ENCODE measurements around the gene IPO4. TPM values are rescaled to one million over a fixed set of nuclear protein-coding genes. Genes with fewer than 3 reads are reported as not detected.
"Not testable (repeated sequence)": the region's sequence is repeated elsewhere in the genome, so short reads cannot be mapped to it uniquely, and the experiment has no call there.

Gene IPO4
- total RNA-seq, 2 donors from 2014 or later: 46.6 to 47.3 TPM

GRCh38 chr14:24211311-24211710 is 22.7 kb upstream of the IPO4 start:
- no peak for ATAC-seq
- H3K9me3 ChIP-seq (ENCODE audit: control insufficient read depth, low read length, poor library complexity, severe bottlenecking): no peaks in the 10 kb centered on the region
- Mint-ChIP-seq H3K36me3 (ENCODE audit: low read depth) (peaks cover 14% of the 10 kb centered on the region), H3K27ac (peak overlapping the region; percentile 97), H3K4me3 (peak overlapping the region; percentile 97), H3K27me3 (no peaks in the 10 kb centered on the region), H3K4me1 (peaks cover 45% of the 10 kb centered on the region)
- no peak for DNase-seq

- DNase-seq (no peak), ATAC-seq (no peak)
- Mint-ChIP-seq H3K27ac (peak overlapping the region; percentile 81), H3K4me3 (no peak overlapping the region), H3K4me1 (peaks cover 37% of the 10 kb centered on the region), H3K36me3 (ENCODE audit: low read depth) (peaks cover 19% of the 10 kb centered on the region), H3K27me3 (no peaks in the 10 kb centered on the region)
- H3K9me3 ChIP-seq (ENCODE audit: control insufficient read depth, low read length, poor library complexity, severe bottlenecking): no peaks in the 10 kb centered on the region
These were observed 19.0 kb upstream of the IPO4 start for GRCh38 chr14:24207625-24208024.

GRCh38 chr14:24207104-24207551 is 18.5 kb upstream of the IPO4 start:
- no peaks in the 10 kb centered on the region for H3K27me3 Mint-ChIP-seq
- peaks cover 34% of the 10 kb centered on the region for H3K4me1 Mint-ChIP-seq
- no peaks in the 10 kb centered on the region for H3K9me3 ChIP-seq (ENCODE audit: control insufficient read depth, low read length, poor library complexity, severe bottlenecking)
- peaks cover 19% of the 10 kb centered on the region for H3K36me3 Mint-ChIP-seq (ENCODE audit: low read depth)
- DNase-seq: no peak
- ATAC-seq: no peak
- no peak overlapping the region for H3K4me3 Mint-ChIP-seq
- H3K27ac Mint-ChIP-seq: peak overlapping the region; percentile 81

- Mint-ChIP-seq H3K36me3 (ENCODE audit: low read depth) (peaks cover 19% of the 10 kb centered on the region), H3K4me1 (peaks cover 30% of the 10 kb centered on the region), H3K4me3 (no peak overlapping the region), H3K27ac (peak overlapping the region; percentile 81), H3K27me3 (no peaks in the 10 kb centered on the region)
- H3K9me3 ChIP-seq (ENCODE audit: control insufficient read depth, low read length, poor library complexity, severe bottlenecking): no peaks in the 10 kb centered on the region
- no peak for DNase-seq
- ATAC-seq: no peak
These were observed 17.9 kb upstream of the IPO4 start for GRCh38 chr14:24206260-24207103.

GRCh38 chr14:24204163-24205146 is 15.8 kb upstream of the IPO4 start:
- Mint-ChIP-seq H3K27ac (peak overlapping the region; percentile 85), H3K36me3 (ENCODE audit: low read depth) (peaks cover 14% of the 10 kb centered on the region), H3K27me3 (no peaks in the 10 kb centered on the region), H3K4me3 (no peak overlapping the region), H3K4me1 (peaks cover 27% of the 10 kb centered on the region)
- DNase-seq (no peak), ATAC-seq (no peak)
- no peaks in the 10 kb centered on the region for H3K9me3 ChIP-seq (ENCODE audit: control insufficient read depth, low read length, poor library complexity, severe bottlenecking)

- not testable (repeated sequence) for H3K9me3 ChIP-seq (ENCODE audit: control insufficient read depth, low read length, poor library complexity, severe bottlenecking); H3K27ac Mint-ChIP-seq; DNase-seq; H3K27me3 Mint-ChIP-seq; ATAC-seq
- peaks cover 14% of the 10 kb centered on the region for H3K36me3 Mint-ChIP-seq (ENCODE audit: low read depth)
- peaks cover 37% of the 10 kb centered on the region for H3K4me1 Mint-ChIP-seq
- peak overlapping the region; percentile 37 for H3K4me3 Mint-ChIP-seq
These were observed 14.8 kb upstream of the IPO4 start for GRCh38 chr14:24203249-24203886.

GRCh38 chr14:24202538-24202937 is 13.9 kb upstream of the IPO4 start:
- not testable (repeated sequence) for ATAC-seq; H3K27ac Mint-ChIP-seq; DNase-seq; H3K4me3 Mint-ChIP-seq; H3K27me3 Mint-ChIP-seq; H3K9me3 ChIP-seq (ENCODE audit: control insufficient read depth, low read length, poor library complexity, severe bottlenecking)
- peaks cover 14% of the 10 kb centered on the region for H3K36me3 Mint-ChIP-seq (ENCODE audit: low read depth)
- H3K4me1 Mint-ChIP-seq: peaks cover 31% of the 10 kb centered on the region

GRCh38 chr14:24198814-24199524 is 10.4 kb upstream of the IPO4 start:
- peak overlapping the region; percentile 85 for H3K27ac Mint-ChIP-seq
- H3K4me1 Mint-ChIP-seq: peaks cover 32% of the 10 kb centered on the region
- no peak for DNase-seq
- no peak for ATAC-seq
- H3K4me3 Mint-ChIP-seq: no peak overlapping the region
- no peaks in the 10 kb centered on the region for H3K27me3 Mint-ChIP-seq
- no peaks in the 10 kb centered on the region for H3K9me3 ChIP-seq (ENCODE audit: control insufficient read depth, low read length, poor library complexity, severe bottlenecking)
- H3K36me3 Mint-ChIP-seq (ENCODE audit: low read depth): peaks cover 5% of the 10 kb centered on the region

- peaks cover 38% of the 10 kb centered on the region for H3K4me1 Mint-ChIP-seq
- H3K27me3 Mint-ChIP-seq: no peaks in the 10 kb centered on the region
- ATAC-seq (no peak), DNase-seq (no peak)
- H3K4me3 Mint-ChIP-seq: peak overlapping the region; percentile 95
- peaks cover 4% of the 10 kb centered on the region for H3K36me3 Mint-ChIP-seq (ENCODE audit: low read depth)
- H3K9me3 ChIP-seq (ENCODE audit: control insufficient read depth, low read length, poor library complexity, severe bottlenecking): no peaks in the 10 kb centered on the region
- peak overlapping the region; percentile 97 for H3K27ac Mint-ChIP-seq
These were observed 8.4 kb upstream of the IPO4 start for GRCh38 chr14:24197056-24197450.

GRCh38 chr14:24196071-24197055 is 7.7 kb upstream of the IPO4 start:
- no peaks in the 10 kb centered on the region for H3K9me3 ChIP-seq (ENCODE audit: control insufficient read depth, low read length, poor library complexity, severe bottlenecking)
- H3K4me1 Mint-ChIP-seq: peaks cover 37% of the 10 kb centered on the region
- H3K27me3 Mint-ChIP-seq: no peaks in the 10 kb centered on the region
- peaks cover 3% of the 10 kb centered on the region for H3K36me3 Mint-ChIP-seq (ENCODE audit: low read depth)
- peak overlapping the region; percentile 95 for H3K4me3 Mint-ChIP-seq
- H3K27ac Mint-ChIP-seq: peak overlapping the region; percentile 97
- DNase-seq (no peak), ATAC-seq (no peak)

GRCh38 chr14:24195186-24196070 is 6.8 kb upstream of the IPO4 start, which contains the start of gene TM9SF1:
TSS of gene TM9SF1 (minus strand) at chr14:24195441. CDS start at chr14:24195019, 422 bp downstream.
- H3K9me3 ChIP-seq (ENCODE audit: control insufficient read depth, low read length, poor library complexity, severe bottlenecking): no peaks in the 10 kb centered on the region
- Mint-ChIP-seq H3K36me3 (ENCODE audit: low read depth) (peaks cover 3% of the 10 kb centered on the region), H3K4me1 (peaks cover 36% of the 10 kb centered on the region), H3K27ac (peak within 1 kb of the TSS; percentile 97), H3K4me3 (peak within 1 kb of the TSS; percentile 95), H3K27me3 (no peaks in the 10 kb centered on the region)
- DNase-seq (peak; percentile 79 to 84 (median 82)), ATAC-seq (peak; percentile 90)
